GM15510 (cell line): ENCODE measurements around the gene FAM98A.

ENCODE experiments used
- POLR2A ChIP-seq: IDR thresholded peaks from 3 replicates; pipeline ENCODE4 v1.6.1; 2011; ENCODE audit warnings: borderline replicate concordance; ENCODE audit not compliant: insufficient read length; ENCODE audit errors: extremely low read depth

The FAM98A gene

GRCh38 chr2:33599175-33599942 is at the start of gene FAM98A:
TSS of gene FAM98A (minus strand) at chr2:33599299. CDS start at chr2:33599221, 78 bp downstream.
- peak; percentile 65 for TF ChIP-seq POLR2A

DNA sequence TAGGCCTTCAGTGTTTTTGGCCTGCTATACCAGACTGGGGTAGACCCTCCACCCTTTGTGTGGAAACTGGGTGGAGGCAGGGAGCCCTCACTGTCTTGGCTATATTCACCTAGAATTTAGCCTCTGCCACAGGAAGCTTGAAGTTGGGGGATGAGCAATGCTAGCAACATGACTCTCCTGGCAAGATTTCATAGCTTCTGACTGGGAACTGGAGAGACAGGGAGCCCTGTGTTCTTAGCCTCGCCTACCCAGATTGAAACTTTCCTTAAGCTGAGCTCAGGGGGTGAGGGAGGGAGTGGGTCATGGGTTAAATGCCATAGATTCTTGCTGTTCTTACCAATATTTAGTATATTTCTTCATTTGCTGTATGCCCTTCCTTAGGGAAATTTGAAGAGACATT is 46.8 kb upstream of the FAM98A start:
- no peak for TF ChIP-seq POLR2A

DNA sequence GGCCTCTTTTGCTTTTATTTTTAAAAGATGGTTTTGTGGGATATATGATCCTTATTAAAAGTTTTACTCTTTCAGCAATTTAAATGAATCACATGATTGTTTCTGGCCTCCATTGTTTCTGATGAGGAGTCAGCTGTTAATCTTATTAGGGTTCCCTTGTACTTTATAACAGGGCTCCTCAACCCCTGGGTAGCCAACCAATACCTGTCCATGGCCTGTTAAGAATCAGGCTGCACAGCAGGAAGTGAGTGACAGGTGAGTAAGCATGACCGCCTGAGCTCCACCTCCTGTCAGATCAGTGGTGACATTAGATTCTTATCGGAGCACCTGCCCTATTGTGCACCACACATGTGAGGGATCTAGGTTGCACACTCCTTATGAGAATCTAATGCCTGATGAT is 45.1 kb upstream of the FAM98A start:
- TF ChIP-seq POLR2A = no peak

DNA sequence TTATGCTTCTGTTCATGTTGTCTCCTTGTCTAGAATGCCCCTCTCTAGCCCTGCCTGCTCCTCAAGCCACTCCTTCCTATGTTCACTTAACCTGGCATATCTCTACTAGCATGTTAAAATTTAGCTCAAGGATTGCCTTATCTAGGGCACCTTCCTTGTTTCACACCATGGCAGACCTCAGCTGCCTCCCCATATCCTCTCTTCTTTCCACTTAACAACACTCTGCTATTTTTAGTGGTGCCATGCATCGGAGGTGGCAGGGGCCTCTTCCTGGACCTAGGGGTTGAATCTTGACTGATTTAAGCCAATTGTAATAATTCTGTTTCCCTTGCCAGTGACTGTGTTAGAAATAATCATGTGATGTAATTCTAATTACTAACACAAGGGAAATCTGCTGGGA is 36.9 kb upstream of the FAM98A start:
- no peak for TF ChIP-seq POLR2A

DNA sequence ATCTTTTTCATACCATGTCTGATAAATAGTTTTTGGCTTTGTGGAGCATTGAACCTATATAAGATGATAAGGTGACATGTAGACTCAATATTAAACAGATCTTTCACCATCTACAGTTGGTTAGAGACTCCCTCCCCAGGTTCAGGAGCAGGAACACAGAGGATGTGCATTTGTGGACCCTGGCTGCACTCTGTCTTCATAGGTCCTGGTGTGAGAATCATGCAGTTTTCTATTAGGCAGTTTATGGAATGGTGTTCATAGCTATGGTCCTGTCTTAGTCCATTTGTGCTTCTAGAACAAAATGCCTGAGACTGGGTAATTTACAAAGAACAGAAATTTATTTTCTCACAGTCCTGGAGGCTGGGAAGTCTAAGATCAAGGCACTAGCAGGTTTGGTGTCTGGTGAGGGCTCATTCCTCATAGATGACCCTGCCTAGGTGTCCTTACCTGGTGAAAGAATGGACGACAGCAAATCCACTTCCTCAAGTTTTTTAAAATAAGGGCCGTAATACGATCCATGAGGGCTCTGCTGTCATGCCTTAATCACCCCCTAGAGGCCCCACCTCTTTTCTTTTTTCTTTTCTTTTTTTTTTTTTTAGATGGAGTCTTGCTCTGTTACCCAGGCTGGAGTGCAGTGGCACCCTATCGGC is 35.3 kb upstream of the FAM98A start:
- no peak for TF ChIP-seq POLR2A

DNA sequence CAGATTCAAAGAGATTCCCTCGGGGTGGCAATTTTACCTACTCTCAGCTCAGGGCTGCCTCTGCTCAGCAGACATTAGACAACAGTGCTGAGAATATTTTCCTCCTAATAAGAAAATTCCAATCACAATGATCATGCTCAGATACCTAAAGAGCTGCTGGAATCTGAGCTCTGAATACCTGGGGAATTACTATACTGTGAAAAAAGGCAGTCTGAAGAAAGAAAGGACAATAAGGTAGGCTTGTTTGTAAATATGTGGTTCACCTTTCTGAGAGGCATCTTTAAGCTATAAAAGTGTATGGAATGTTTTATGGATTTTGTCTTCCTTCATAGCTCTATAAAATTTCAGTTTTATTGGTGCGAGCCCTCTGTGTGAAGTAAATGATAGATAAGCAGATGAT is 34.2 kb upstream of the FAM98A start:
- TF ChIP-seq POLR2A = no peak

DNA sequence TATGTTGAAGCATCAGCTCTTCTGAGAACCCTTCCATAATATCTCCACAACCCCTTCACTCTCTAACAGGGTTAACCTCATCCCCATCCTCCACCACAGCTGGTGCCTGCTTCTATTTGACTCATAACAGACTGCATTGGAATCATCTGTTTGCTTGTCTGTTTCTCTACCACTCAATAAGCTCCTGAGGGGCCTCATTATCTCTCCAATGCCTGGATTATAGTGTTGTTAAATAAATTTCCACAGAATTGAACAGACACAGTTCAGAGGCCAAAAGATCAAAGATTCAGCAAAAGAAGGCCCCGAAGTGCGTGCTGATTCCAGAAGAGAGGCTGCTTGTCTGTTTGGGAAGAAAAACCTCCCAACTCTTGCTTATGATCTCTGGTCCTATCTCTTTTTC is 33.7 kb upstream of the FAM98A start:
- TF ChIP-seq POLR2A = no peak

GRCh38 chr2:33628031-33628827 is 29.1 kb upstream of the FAM98A start:
- no peak for TF ChIP-seq POLR2A

GRCh38 chr2:33619028-33619427 is 19.9 kb upstream of the FAM98A start:
- no peak for TF ChIP-seq POLR2A

GRCh38 chr2:33617989-33618388 is 18.9 kb upstream of the FAM98A start:
- no peak for TF ChIP-seq POLR2A

- TF ChIP-seq POLR2A = no peak
These were observed 18.3 kb upstream of the FAM98A start for GRCh38 chr2:33617401-33617800.

DNA sequence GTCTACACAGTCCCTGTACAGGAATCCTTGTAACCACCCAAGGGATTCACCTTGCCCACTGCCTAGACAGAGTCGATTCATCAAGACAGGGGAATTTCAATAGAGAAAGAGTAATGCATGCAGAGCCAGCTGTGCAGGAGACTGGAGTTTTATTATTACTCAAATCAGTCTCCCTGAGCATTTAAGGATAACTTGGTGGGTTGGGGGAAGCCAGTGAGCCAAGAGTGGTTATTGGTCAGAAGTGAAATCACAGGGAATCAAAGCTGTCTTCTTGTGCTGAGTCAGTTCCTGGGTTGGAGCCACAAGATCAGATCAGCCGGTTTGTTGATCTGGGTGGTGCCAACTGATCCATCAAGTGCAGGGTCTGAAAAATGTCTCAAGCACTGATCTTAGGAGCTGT is 17.8 kb upstream of the FAM98A start:
- no peak for TF ChIP-seq POLR2A

DNA sequence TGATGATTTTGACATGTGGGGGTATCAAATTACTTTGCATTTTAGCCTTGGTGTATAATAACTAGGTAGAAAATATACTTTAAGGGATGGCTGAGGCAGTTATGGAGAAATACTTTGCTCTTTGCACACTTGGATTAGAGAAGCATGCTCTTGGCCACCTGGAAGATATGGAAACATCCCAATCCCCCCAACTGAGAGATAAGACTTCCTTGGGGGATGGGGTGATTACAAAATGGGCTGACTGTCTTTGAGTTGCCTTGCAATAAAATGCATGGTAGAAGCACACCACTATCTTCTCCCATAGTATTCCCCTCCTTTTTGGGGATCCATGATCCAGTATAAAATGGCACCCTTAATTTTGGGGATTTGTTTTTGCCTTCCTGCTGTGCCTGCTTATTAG is 15.1 kb upstream of the FAM98A start:
- no peak for TF ChIP-seq POLR2A

- TF ChIP-seq POLR2A = no peak
These were observed 8.8 kb upstream of the FAM98A start for GRCh38 chr2:33607905-33608304.

GRCh38 chr2:33607251-33607721 is 8.2 kb upstream of the FAM98A start:
- TF ChIP-seq POLR2A = no peak
